ENCODE measurements around the gene CBLN3. TPM values are rescaled to one million over a fixed set of nuclear protein-coding genes. Genes with fewer than 3 reads are reported as not detected.
A peak's percentile ranks its signal among the peaks of the same experiment; 100 is the strongest.

Gene CBLN3
- total and polyA plus RNA-seq, 2 of the 4 experiments (the other 2 are of a cell fraction), result 0.72 to 4.5 TPM

DNA sequence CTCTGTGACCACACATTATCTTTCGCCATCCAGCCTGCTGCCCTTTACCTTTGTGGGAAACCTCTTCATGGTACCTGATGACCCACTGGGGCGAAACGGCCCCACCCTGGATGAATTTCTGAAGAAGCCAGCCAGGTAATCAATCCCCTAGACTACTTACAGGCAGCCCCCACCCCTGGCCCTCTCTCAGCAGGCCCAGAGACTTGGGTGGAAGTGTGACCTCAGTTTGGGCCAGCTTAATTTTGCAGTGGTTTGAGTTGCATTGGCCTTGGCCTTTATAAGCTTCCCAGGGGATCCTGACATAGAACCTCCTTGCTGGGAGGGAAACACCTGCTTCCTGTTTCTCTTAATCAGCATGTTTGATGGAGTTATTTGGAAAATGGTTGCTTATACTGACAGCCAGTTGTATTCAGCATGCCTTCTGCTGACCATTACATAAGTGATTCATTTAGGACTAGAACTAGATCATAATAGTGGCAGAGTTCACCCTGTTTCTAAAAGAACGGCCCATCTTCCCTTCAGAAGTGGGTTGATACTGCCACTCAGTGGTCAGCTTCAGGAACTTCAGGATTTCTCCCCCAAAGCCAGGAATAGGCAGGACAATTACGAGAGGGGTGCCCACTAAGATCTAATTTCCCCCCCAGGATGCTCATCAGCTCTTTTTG, 7.0 kb upstream of the CBLN3 start:
- no peak overlapping the region for H3K4me3 ChIP-seq (ENCODE audit: insufficient read depth, low read depth, low read length)
- peaks cover 25 to 51% of the 10 kb centered on the region in 2 experiments for H3K79me1 ChIP-seq (ENCODE audit: low read depth in 1 of 2, low read length in 2 of 2)
- H3K9me3 ChIP-seq (ENCODE audit: control insufficient read depth, insufficient read depth, low read length), result no peaks in the 10 kb centered on the region
- H3K4me2 ChIP-seq (ENCODE audit: low read depth, low read length), result no peak overlapping the region
- H3K9me1 ChIP-seq (ENCODE audit: insufficient read depth, low read length), result no peaks in the 10 kb centered on the region
- H2BK120ac ChIP-seq (ENCODE audit: low read depth, low read length), result no peak overlapping the region
- no peak overlapping the region for H3K23ac ChIP-seq (ENCODE audit: low read depth, low read length)
- H3K4me1 ChIP-seq (ENCODE audit: control insufficient read depth, insufficient read depth, low read length), result peaks cover 11% of the 10 kb centered on the region
- no peak overlapping the region for H4K5ac ChIP-seq (ENCODE audit: low read depth, low read length)
- H3K36me3 ChIP-seq (ENCODE audit: control insufficient read depth, insufficient read depth, low read length), result peaks cover 61% of the 10 kb centered on the region
- ATAC-seq (ENCODE audit: low read depth) (peak; percentile 72), DNase-seq (peak; percentile 85)
- dilution Hi-C loops (cut with HindIII; ENCODE audit: low sequenced_read_pairs, unreplicated experiment) (no loop called here), in situ Hi-C loops (cut with MboI; ENCODE audit: low sequenced_read_pairs) (loop anchor here (5.0 to 25.0 kb wide), 5 partner anchors 72 to 1124 kb away; partner anchors contain the start of genes BCL2L2, FITM1, GMPR2 and NEDD8), intact Hi-C loops (cut with micrococcal nuclease) (loop anchor here (1.0 to 10.0 kb wide), 4 partner anchors 71 to 222 kb away; partner anchors contain the start of genes CHMP4A and MDP1)
- H3K27me3 ChIP-seq (ENCODE audit: control insufficient read depth, insufficient read depth, low read length), result no peaks in the 10 kb centered on the region
- H2AFZ ChIP-seq (replicated peaks; ENCODE audit: low read length, poor library complexity), result no peak overlapping the region
- H4K20me1 ChIP-seq (ENCODE audit: insufficient read depth, low read length), result peaks cover 22% of the 10 kb centered on the region
- H3K4ac ChIP-seq (ENCODE audit: low read depth, low read length), result no peak overlapping the region
- H2BK20ac ChIP-seq (ENCODE audit: low read depth, low read length), result no peak overlapping the region
- no TSS peak for BruUV-seq (replicated peaks)
- H2AK5ac ChIP-seq (ENCODE audit: low read depth, low read length), result no peak overlapping the region
- CTCF ChIA-PET, result interaction anchor here (0.6 to 3.4 kb wide), 9 partner anchors 10 to 118 kb away, joined by 3 to 28 read pairs (median 3); no protein-coding TSS in a partner anchor
- no peak overlapping the region for H2BK5ac ChIP-seq (ENCODE audit: low read depth, low read length, poor library complexity, severe bottlenecking)
- H3K9ac ChIP-seq (ENCODE audit: low read depth, low read length), result no peak overlapping the region
- no peak overlapping the region for H3K56ac ChIP-seq (ENCODE audit: extremely low read depth, insufficient read depth, low read length)
- H4K91ac ChIP-seq (ENCODE audit: insufficient read depth, low read depth, low read length), result no peak overlapping the region
- POLR2A ChIA-PET (ENCODE audit: unreplicated experiment), result interaction anchor here (1.4 kb wide), 1 partner anchor 17 kb away, joined by 4 read pairs; no protein-coding TSS in a partner anchor
- no peak overlapping the region for H3K14ac ChIP-seq (replicated peaks; ENCODE audit: low read depth, low read length)
- WGBS, 2 experiments (ENCODE audit: extremely low coverage in 2 of 2, insufficient read length in 1 of 2), result no CpG with 5 or more reads among the region's 5 CpGs
- no peak overlapping the region for H3K18ac ChIP-seq (ENCODE audit: low read depth, low read length)
- H2BK15ac ChIP-seq (ENCODE audit: low read depth, low read length), result no peak overlapping the region
- H4K8ac ChIP-seq (ENCODE audit: low read depth in 2 of 2, low read length in 2 of 2), result no peak overlapping the region
- H2AK9ac ChIP-seq (replicated peaks; ENCODE audit: low read depth, low read length, poor library complexity), result no peak overlapping the region
- H3K27ac ChIP-seq (ENCODE audit: insufficient read depth, low read length), result no peak overlapping the region
- TF ChIP-seq, protein P1, sequence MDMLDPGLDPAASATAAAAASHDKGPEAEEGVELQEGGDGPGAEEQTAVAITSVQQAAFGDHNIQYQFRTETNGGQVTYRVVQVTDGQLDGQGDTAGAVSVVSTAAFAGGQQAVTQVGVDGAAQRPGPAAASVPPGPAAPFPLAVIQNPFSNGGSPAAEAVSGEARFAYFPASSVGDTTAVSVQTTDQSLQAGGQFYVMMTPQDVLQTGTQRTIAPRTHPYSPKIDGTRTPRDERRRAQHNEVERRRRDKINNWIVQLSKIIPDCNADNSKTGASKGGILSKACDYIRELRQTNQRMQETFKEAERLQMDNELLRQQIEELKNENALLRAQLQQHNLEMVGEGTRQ (IDR thresholded peaks at IDR 0.05; ENCODE audit: low read depth, low read length), result no peak
- 0 out of 2 replicates have a peak, but pooled peaks have one; percentile 9 for TF ChIP-seq RFX5 (IDR thresholded peaks at IDR 0.05; ENCODE audit: low read depth, low read length)
- TF ChIP-seq POLR2A (IDR thresholded peaks at IDR 0.05; ENCODE audit: low read depth, low read length), result no peak
- TF ChIP-seq, protein P2, sequence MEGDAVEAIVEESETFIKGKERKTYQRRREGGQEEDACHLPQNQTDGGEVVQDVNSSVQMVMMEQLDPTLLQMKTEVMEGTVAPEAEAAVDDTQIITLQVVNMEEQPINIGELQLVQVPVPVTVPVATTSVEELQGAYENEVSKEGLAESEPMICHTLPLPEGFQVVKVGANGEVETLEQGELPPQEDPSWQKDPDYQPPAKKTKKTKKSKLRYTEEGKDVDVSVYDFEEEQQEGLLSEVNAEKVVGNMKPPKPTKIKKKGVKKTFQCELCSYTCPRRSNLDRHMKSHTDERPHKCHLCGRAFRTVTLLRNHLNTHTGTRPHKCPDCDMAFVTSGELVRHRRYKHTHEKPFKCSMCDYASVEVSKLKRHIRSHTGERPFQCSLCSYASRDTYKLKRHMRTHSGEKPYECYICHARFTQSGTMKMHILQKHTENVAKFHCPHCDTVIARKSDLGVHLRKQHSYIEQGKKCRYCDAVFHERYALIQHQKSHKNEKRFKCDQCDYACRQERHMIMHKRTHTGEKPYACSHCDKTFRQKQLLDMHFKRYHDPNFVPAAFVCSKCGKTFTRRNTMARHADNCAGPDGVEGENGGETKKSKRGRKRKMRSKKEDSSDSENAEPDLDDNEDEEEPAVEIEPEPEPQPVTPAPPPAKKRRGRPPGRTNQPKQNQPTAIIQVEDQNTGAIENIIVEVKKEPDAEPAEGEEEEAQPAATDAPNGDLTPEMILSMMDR (conservative IDR thresholded peaks at IDR 0.05; ENCODE audit: low read depth, low read length), result peak; percentile 84
- TF ChIP-seq NFE2L2 (IDR thresholded peaks at IDR 0.05; ENCODE audit: low read depth, low read length), result no peak
- TF ChIP-seq, protein P3, sequence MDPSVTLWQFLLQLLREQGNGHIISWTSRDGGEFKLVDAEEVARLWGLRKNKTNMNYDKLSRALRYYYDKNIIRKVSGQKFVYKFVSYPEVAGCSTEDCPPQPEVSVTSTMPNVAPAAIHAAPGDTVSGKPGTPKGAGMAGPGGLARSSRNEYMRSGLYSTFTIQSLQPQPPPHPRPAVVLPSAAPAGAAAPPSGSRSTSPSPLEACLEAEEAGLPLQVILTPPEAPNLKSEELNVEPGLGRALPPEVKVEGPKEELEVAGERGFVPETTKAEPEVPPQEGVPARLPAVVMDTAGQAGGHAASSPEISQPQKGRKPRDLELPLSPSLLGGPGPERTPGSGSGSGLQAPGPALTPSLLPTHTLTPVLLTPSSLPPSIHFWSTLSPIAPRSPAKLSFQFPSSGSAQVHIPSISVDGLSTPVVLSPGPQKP (IDR thresholded peaks at IDR 0.05; ENCODE audit: borderline replicate concordance, low read depth, low read length), result no peak
- TF ChIP-seq RCOR1 (IDR thresholded peaks at IDR 0.05; ENCODE audit: insufficient replicate concordance, low read length), result no peak
- no peak for TF ChIP-seq CHD1 (IDR thresholded peaks at IDR 0.05; ENCODE audit: low read depth, low read length)
- no peak for TF ChIP-seq BHLHE40 (IDR thresholded peaks at IDR 0.05; ENCODE audit: low read depth, low read length)
- TF ChIP-seq SMC3 (IDR thresholded peaks at IDR 0.05; ENCODE audit: low read depth, low read length), result peak; percentile 83
- TF ChIP-seq MXI1 (IDR thresholded peaks at IDR 0.05; ENCODE audit: borderline replicate concordance, low read depth, low read length), result 0 out of 2 replicates have a peak, but pooled peaks have one; percentile 35
- peak; percentile 31; the same call in 1 of the 2 replicates for TF ChIP-seq MAZ (IDR thresholded peaks at IDR 0.05; ENCODE audit: borderline replicate concordance, low read depth, low read length)
- peak; percentile 30; the same call in 1 of the 2 replicates for TF ChIP-seq MAFK (IDR thresholded peaks at IDR 0.05; ENCODE audit: low read depth, low read length)
- TF ChIP-seq RAD21 (IDR thresholded peaks at IDR 0.05; ENCODE audit: low read length), result peak; percentile 86

Measured in IMR-90 (cell line).